Hippocampal formation (tissue), 2 donors: ENCODE measurements around the gene CACNA1G.

ENCODE experiments used
- DNase-seq, 2 donors: peaks; one replicate each; lab custom pipeline; 2025; lab: John Stamatoyannopoulos, UW

The CACNA1G gene

GRCh38 chr17:50672831-50673551 lies 112.5 kb downstream of the CACNA1G start:
- no peak for DNase-seq

DNA sequence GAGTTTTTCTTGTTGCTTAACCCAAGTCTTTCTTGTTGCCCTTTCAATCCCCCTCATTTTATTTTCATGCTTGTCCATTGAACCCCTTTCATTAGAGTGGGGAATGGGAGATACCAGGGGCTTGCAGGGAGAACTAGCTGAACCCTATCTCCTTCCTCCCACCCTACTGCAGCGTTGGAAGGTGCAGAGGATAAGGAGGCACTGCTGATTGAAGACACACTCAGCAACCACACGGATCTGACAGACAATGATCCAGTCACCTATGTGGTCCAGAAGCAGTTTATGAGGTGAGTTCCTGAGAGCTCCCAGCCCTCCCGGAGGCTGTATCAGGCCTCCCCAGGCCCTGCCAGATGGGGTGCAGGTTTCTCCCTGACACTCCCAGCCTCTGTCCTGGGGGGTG lies 114.7 kb downstream of the CACNA1G start:
- DNase-seq = no peak

GRCh38 chr17:50675627-50676026 lies 115.1 kb downstream of the CACNA1G start:
- no peak for DNase-seq

DNA sequence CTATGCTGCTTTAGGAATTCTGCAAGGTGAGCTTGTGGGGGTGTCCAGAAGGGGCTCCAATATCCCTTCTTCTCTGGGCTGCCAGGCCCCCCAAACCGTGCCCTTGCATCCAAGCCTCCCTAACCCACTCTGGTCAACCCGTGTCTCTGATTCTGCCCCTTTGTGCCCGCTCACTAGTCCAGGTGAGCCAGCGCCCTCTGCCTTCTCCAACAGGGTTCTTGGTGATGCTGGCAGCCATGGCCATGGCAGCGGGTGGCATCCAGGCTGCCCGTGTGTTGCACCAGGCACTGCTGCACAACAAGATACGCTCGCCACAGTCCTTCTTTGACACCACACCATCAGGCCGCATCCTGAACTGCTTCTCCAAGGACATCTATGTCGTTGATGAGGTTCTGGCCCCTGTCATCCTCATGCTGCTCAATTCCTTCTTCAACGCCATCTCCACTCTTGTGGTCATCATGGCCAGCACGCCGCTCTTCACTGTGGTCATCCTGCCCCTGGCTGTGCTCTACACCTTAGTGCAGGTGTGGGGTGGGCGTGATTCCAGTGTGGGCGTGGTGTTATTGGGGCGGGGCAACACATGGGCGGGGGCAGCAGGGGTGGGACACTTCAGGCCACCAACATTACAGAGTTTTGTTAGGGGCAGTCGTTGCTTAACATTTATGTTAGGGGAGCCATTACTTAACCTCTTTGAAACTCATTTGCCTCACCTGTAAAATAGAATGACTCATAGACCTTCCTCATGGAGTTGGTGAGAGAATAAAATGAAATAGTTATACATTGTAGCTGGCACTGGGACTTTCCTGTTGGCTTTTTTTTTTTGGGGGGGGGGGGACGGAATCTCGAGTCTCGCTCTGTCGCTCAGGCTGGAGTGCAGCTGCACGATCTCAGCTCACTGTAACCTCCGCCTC lies 115.8 kb downstream of the CACNA1G start:
- DNase-seq = no peak
